SK-N-SH (cell line): ENCODE data around the gene BBIP1. TPM values are rescaled to one million over a fixed set of nuclear protein-coding genes. Genes with fewer than 3 reads are reported as not detected.

Source experiments
- CTCF ChIA-PET: fragments of 300-600, 350-600 bp; formaldehyde crosslinking; extraction: SDS; loops from one replicate; lab custom pipeline; 2021; lab: Yijun Ruan, JAX
- POLR2A ChIA-PET: fragments of 350-600 bp; sonication (Branson Sonifier 250); formaldehyde crosslinking; extraction: SDS; loops from one replicate; lab custom pipeline; 2020; ENCODE audit warnings: antibody characterized with exemption, inconsistent platforms; lab: Yijun Ruan, JAX
- DNase-seq: peaks from one replicate; pipeline ENCODE4 v3.0.0; 2012
- H2AFZ ChIP-seq: fragments of 200-600 bp; sonication (generic); 2 replicates; pipeline ENCODE4 v1.8.1; 2016; ENCODE audit warnings: antibody characterized with exemption, mild to moderate bottlenecking, low read depth
- H3F3A ChIP-seq: fragments of 200-600 bp; sonication (generic); replicated peaks from 2 replicates; pipeline ENCODE3; 2016; ENCODE audit warnings: antibody characterized with exemption, mild to moderate bottlenecking; ENCODE audit not compliant: insufficient read depth
- H3K27ac ChIP-seq, 2 experiments: fragments of 200-500 bp in 1 of 2; fragments of 200-600 bp in 1 of 2; sonication (Bioruptor generic) in 1 of 2; sonication (generic), shearing (Covaris generic) in 1 of 2; 2 replicates each; pipeline versions ENCODE4 v1.5.1 to v1.6.1; 2014 to 2016; ENCODE audit warnings: low read depth in 2 of 2, inconsistent platforms in 1 of 2, low read length in 1 of 2, mild to moderate bottlenecking in 1 of 2, mixed read lengths in 1 of 2
- H3K27me3 ChIP-seq: fragments of 200-600 bp; sonication (generic), shearing (Covaris generic); 2 replicates; pipeline ENCODE4 v1.6.1; 2016; ENCODE audit warnings: mixed run types; ENCODE audit not compliant: insufficient read depth
- H3K36me3 ChIP-seq, 2 experiments: fragments of 200-500 bp in 1 of 2; fragments of 200-600 bp in 1 of 2; sonication (Bioruptor generic) in 1 of 2; sonication (generic) in 1 of 2; replicated peaks in 1 of 2; 2 replicates each; pipeline versions ENCODE3 to v1.5.1; 2014 to 2016; ENCODE audit warnings: low read length in 1 of 2, mild to moderate bottlenecking in 1 of 2; ENCODE audit not compliant: insufficient read depth in 2 of 2, control insufficient read depth in 1 of 2
- H3K4me1 ChIP-seq, 2 experiments: fragments of 200-500 bp in 1 of 2; fragments of 200-600 bp in 1 of 2; sonication (Bioruptor generic) in 1 of 2; sonication (generic), shearing (Covaris generic) in 1 of 2; 2 replicates each; pipeline versions ENCODE4 v1.5.1 to v1.6.1; 2014 to 2016; ENCODE audit warnings: low read depth in 1 of 2, low read length in 1 of 2, mixed run types in 1 of 2; ENCODE audit not compliant: insufficient read depth in 2 of 2, control insufficient read depth in 1 of 2
- H3K4me2 ChIP-seq: fragments of 200-600 bp; sonication (generic), shearing (Covaris generic); 2 replicates; pipeline ENCODE4 v1.6.1; 2017; ENCODE audit warnings: mixed run types
- H3K4me3 ChIP-seq, 2 experiments: fragments of 200-500 bp in 1 of 2; fragments of 200-600 bp in 1 of 2; sonication (Bioruptor generic) in 1 of 2; sonication (generic), shearing (Covaris generic) in 1 of 2; 2 replicates each; pipeline versions ENCODE4 v1.5.1 to v1.8.1; 2014 to 2016; ENCODE audit warnings: low read depth in 2 of 2, inconsistent platforms in 1 of 2, low read length in 1 of 2, mild to moderate bottlenecking in 1 of 2, mixed read lengths in 1 of 2, moderate library complexity in 1 of 2
- H3K79me2 ChIP-seq: fragments of 200-600 bp; sonication (generic); 2 replicates; pipeline ENCODE4 v1.8.1; 2017; ENCODE audit warnings: mild to moderate bottlenecking; ENCODE audit not compliant: insufficient read depth
- H3K9ac ChIP-seq: fragments of 200-600 bp; sonication (generic); 2 replicates; pipeline ENCODE4 v1.6.1; 2017; ENCODE audit warnings: mixed run types
- H3K9me2 ChIP-seq: fragments of 200-600 bp; sonication (generic); 2 replicates; pipeline ENCODE4 v1.6.1; 2017; ENCODE audit warnings: mixed run types
- H3K9me3 ChIP-seq: fragments of 200-600 bp; sonication (generic); 2 replicates; pipeline ENCODE4 v1.6.1; 2017; ENCODE audit warnings: mixed run types, mild to moderate bottlenecking, moderate library complexity
- H4K20me1 ChIP-seq: fragments of 200-600 bp; sonication (generic); 2 replicates; pipeline ENCODE4 v1.6.1; 2017; ENCODE audit warnings: mild to moderate bottlenecking, mixed run types; ENCODE audit not compliant: insufficient read depth
- CHD2 ChIP-seq: fragments of 150-350 bp; IDR thresholded peaks from 2 replicates; pipeline ENCODE4 v1.6.1; 2018; ENCODE audit warnings: low read length; ENCODE audit not compliant: partially characterized antibody
- FOXJ3 ChIP-seq: sonication (generic); formaldehyde crosslinking; IDR thresholded peaks from 2 replicates; pipeline ENCODE4 v1.5.1; 2020; ENCODE audit warnings: mild to moderate bottlenecking, missing genetic modification reagents
- GATA2 ChIP-seq: sonication (generic); formaldehyde crosslinking; IDR thresholded peaks from 2 replicates; pipeline ENCODE4 v1.5.0; 2020; ENCODE audit warnings: mild to moderate bottlenecking, missing genetic modification reagents
- JUND ChIP-seq: IDR thresholded peaks from 2 replicates; pipeline ENCODE4 v1.4.0; 2012
- MXI1 ChIP-seq: IDR thresholded peaks from 2 replicates; pipeline ENCODE4 v1.6.1; 2012; ENCODE audit warnings: mild to moderate bottlenecking, low read depth, low read length, improper control_type of control experiment
- NFIC ChIP-seq: IDR thresholded peaks from 2 replicates; pipeline ENCODE4 v1.4.0; 2012; ENCODE audit warnings: borderline replicate concordance
- NRF1 ChIP-seq: IDR thresholded peaks from 2 replicates; pipeline ENCODE4 v1.6.1; 2012; ENCODE audit warnings: low read depth, mild to moderate bottlenecking, low read length
- RAD21 ChIP-seq: IDR thresholded peaks from 2 replicates; pipeline ENCODE4 v1.6.1; 2012; ENCODE audit warnings: mild to moderate bottlenecking, low read length
- RCOR1 ChIP-seq: fragments of 150-350 bp; IDR thresholded peaks from 2 replicates; pipeline ENCODE4 v1.6.1; 2017; ENCODE audit warnings: antibody characterized with exemption, low read length
- REST ChIP-seq: IDR thresholded peaks from 2 replicates; pipeline ENCODE4 v1.6.1; 2012; ENCODE audit warnings: mild to moderate bottlenecking, low read depth, low read length, moderate library complexity
- RFX5 ChIP-seq: IDR thresholded peaks from 2 replicates; pipeline ENCODE4 v1.6.1; 2012; ENCODE audit warnings: mild to moderate bottlenecking, improper control_type of control experiment, low read length
- TEAD4 ChIP-seq: IDR thresholded peaks from 2 replicates; pipeline ENCODE4 v1.4.0; 2012; ENCODE audit warnings: mild to moderate bottlenecking, borderline replicate concordance; ENCODE audit not compliant: insufficient read depth
- YY1 ChIP-seq: IDR thresholded peaks from 2 replicates; pipeline ENCODE4 v1.4.0; 2012; ENCODE audit warnings: low read depth, mild to moderate bottlenecking
- WGBS: methylation state at CpG from one replicate; pipeline ENCODE4 v1.1.6; 2017; ENCODE audit warnings: low lambda C conversion rate; 5-methylcytosine and 5-hydroxymethylcytosine counted together
- polyA plus RNA-seq, 3 experiments: library from polyadenylated mRNA; depleted of rRNA; stranded (reverse); fragments of >200 nt; gene quantifications; 2 replicates each; pipeline ENCODE4 v1.2.3, GENCODE V29; 2012
- TF ChIP-seq, protein P1 (sequence below): IDR thresholded peaks from 2 replicates; pipeline ENCODE4; 2012
- TF ChIP-seq, protein P2 (sequence below): fragments of 150-350 bp; IDR thresholded peaks from 2 replicates; pipeline ENCODE4 v1.6.1; 2017; ENCODE audit warnings: antibody characterized with exemption, low read length, low read depth, borderline replicate concordance

Gene BBIP1
- polyA plus RNA-seq, 1 of the 3 experiments (the other 2 are of a cell fraction), result 16.2 TPM

- no peak overlapping the region for H2AFZ ChIP-seq
- peaks cover 26 to 53% of the 10 kb centered on the region in 2 experiments for H3K36me3 ChIP-seq
- H3K27me3 ChIP-seq, result no peaks in the 10 kb centered on the region
- 98% methylated on average over 1 of the region's 1 CpG for WGBS
- H3K4me3 ChIP-seq, result no peak overlapping the region
- ChIA-PET POLR2A (no interaction called here), CTCF (interaction anchor here (1.1 to 1.6 kb wide), 3 partner anchors 10 to 131 kb away, joined by 3 to 7 read pairs (median 5); no protein-coding TSS in a partner anchor)
- no peaks in the 10 kb centered on the region for H3K9me3 ChIP-seq
- no peak for TF ChIP-seq FOXJ3 (CRISPR knock-in tag)
- TF ChIP-seq NRF1, result no peak
- TF ChIP-seq, protein P1, sequence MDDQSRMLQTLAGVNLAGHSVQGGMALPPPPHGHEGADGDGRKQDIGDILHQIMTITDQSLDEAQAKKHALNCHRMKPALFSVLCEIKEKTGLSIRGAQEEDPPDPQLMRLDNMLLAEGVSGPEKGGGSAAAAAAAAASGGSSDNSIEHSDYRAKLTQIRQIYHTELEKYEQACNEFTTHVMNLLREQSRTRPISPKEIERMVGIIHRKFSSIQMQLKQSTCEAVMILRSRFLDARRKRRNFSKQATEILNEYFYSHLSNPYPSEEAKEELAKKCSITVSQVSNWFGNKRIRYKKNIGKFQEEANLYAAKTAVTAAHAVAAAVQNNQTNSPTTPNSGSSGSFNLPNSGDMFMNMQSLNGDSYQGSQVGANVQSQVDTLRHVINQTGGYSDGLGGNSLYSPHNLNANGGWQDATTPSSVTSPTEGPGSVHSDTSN, result no peak
- TF ChIP-seq MXI1, result no peak
- no peak for TF ChIP-seq GATA2
- no peak for TF ChIP-seq RAD21
- no peak for TF ChIP-seq YY1
- TF ChIP-seq RCOR1, result no peak
- no peak for TF ChIP-seq JUND
- no peak for TF ChIP-seq CHD2
- no peak for TF ChIP-seq TEAD4
- no peaks in the 10 kb centered on the region for H3K9me2 ChIP-seq
- no peak overlapping the region for H3K4me2 ChIP-seq
- H3K9ac ChIP-seq, result no peak overlapping the region
- no peak overlapping the region for H3K27ac ChIP-seq
- H3K4me1 ChIP-seq, result peaks cover 0 to 15% of the 10 kb centered on the region in 2 experiments; a peak in 2 of 4 replicates
- H3F3A ChIP-seq, result peaks cover 3% of the 10 kb centered on the region
- no peak for DNase-seq
- H3K79me2 ChIP-seq, result peaks cover 36% of the 10 kb centered on the region
- H4K20me1 ChIP-seq, result peaks cover 13% of the 10 kb centered on the region; the same call in 1 of the 2 replicates
Observed at GRCh38 chr10:110876788-110877187, 42.2 kb downstream of the BBIP1 start.

DNA sequence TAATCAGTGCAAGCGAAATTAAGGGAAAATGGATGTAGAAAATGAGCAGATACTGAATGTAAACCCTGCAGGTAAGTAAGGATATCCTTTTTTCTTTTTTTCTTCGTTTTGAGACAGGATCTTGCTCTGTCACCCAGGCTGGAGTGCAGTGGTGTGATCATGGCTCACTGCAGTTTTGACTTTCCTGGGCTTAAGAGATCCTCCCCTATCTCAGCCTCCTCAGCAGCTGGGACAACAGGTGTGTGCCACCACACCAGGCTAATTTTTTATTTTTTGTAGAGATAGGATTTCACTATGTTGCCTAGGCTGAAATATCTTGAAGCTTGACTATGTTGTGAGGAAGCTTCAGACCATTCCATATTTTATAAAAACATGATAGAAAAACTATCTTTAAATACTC lies 43.0 kb downstream of the BBIP1 start:
- H3K36me3 ChIP-seq, result peaks cover 22 to 45% of the 10 kb centered on the region in 2 experiments
- peaks cover 36% of the 10 kb centered on the region for H3K79me2 ChIP-seq

More for the DNA sequence above, 43.0 kb downstream of the BBIP1 start:
- Histone ChIP-seq H3K27ac (no peak overlapping the region), H3K27me3 (no peaks in the 10 kb centered on the region)
- TF ChIP-seq, protein P2, sequence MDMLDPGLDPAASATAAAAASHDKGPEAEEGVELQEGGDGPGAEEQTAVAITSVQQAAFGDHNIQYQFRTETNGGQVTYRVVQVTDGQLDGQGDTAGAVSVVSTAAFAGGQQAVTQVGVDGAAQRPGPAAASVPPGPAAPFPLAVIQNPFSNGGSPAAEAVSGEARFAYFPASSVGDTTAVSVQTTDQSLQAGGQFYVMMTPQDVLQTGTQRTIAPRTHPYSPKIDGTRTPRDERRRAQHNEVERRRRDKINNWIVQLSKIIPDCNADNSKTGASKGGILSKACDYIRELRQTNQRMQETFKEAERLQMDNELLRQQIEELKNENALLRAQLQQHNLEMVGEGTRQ, result no peak
- TF ChIP-seq YY1 (no peak), NFIC (no peak), RAD21 (no peak), RFX5 (no peak), REST (no peak)
- TF ChIP-seq, all 33 proteins: peak for 0
- Histone ChIP-seq H3K4me1 (peaks cover 0 to 20% of the 10 kb centered on the region in 2 experiments; a peak in 2 of 4 replicates), H3K9me2 (no peaks in the 10 kb centered on the region), H4K20me1 (peaks cover 13% of the 10 kb centered on the region; the same call in 1 of the 2 replicates), H3K4me3 (no peak overlapping the region), H3F3A (peaks cover 3% of the 10 kb centered on the region), H3K4me2 (no peak overlapping the region), H3K9me3 (no peaks in the 10 kb centered on the region), H3K9ac (no peak overlapping the region), H2AFZ (no peak overlapping the region)
- POLR2A ChIA-PET, result no interaction called here
- WGBS, result 85% methylated on average over 2 of the region's 2 CpGs
- CTCF ChIA-PET, result interaction anchor here (0.8 to 1.5 kb wide), 4 partner anchors 15 to 129 kb away, joined by 3 to 4 read pairs (median 4); no protein-coding TSS in a partner anchor
- DNase-seq, result no peak
